ENCODE measurements around the gene PRF1.

Gene PRF1

GRCh38 chr10:70596110-70596798 is 6.3 kb downstream of the PRF1 start:
- TF ChIP-seq, protein P1, sequence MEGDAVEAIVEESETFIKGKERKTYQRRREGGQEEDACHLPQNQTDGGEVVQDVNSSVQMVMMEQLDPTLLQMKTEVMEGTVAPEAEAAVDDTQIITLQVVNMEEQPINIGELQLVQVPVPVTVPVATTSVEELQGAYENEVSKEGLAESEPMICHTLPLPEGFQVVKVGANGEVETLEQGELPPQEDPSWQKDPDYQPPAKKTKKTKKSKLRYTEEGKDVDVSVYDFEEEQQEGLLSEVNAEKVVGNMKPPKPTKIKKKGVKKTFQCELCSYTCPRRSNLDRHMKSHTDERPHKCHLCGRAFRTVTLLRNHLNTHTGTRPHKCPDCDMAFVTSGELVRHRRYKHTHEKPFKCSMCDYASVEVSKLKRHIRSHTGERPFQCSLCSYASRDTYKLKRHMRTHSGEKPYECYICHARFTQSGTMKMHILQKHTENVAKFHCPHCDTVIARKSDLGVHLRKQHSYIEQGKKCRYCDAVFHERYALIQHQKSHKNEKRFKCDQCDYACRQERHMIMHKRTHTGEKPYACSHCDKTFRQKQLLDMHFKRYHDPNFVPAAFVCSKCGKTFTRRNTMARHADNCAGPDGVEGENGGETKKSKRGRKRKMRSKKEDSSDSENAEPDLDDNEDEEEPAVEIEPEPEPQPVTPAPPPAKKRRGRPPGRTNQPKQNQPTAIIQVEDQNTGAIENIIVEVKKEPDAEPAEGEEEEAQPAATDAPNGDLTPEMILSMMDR (IDR thresholded peaks at IDR 0.05; ENCODE audit: insufficient read depth, low read depth, low read length, missing control alignments) = no peak
- no peak for DNase-seq (ENCODE audit: low read depth)
- H3K4me3 ChIP-seq (ENCODE audit: low read length) = no peak overlapping the region

- no peak for DNase-seq (ENCODE audit: low read depth)
- TF ChIP-seq, protein P1 (IDR thresholded peaks at IDR 0.05; ENCODE audit: insufficient read depth, low read depth, low read length, missing control alignments) = no peak
- H3K4me3 ChIP-seq (ENCODE audit: low read length) = no peak overlapping the region
Measured at GRCh38 chr10:70595566-70596016, 7.0 kb downstream of the PRF1 start.

- no peak overlapping the region for H3K4me3 ChIP-seq (ENCODE audit: low read length)
- TF ChIP-seq, protein P1 (IDR thresholded peaks at IDR 0.05; ENCODE audit: insufficient read depth, low read depth, low read length, missing control alignments) = no peak
- no peak for DNase-seq (ENCODE audit: low read depth)
Measured at GRCh38 chr10:70594161-70594560, 8.4 kb downstream of the PRF1 start.

DNA sequence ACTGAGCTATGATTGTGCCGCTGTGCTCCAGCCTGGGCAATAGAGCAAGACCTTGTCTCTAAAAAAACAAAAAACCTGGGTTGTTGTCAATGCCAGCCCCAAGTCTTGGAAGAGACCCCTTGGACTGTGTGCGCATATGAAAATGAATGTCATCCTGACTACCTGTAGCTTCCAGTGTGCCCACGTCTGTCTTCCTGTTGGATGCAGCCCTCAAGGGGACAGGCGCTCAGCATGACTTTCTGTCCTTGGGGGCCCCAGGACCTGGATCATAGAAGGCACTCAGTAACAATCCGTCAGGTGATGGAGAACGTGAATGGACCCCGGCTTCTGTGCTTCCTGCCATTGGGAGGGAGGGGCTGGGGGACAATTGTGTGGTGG is 9.0 kb downstream of the PRF1 start:
- TF ChIP-seq, protein P1 (IDR thresholded peaks at IDR 0.05; ENCODE audit: insufficient read depth, low read depth, low read length, missing control alignments) = no peak
- no peak for DNase-seq (ENCODE audit: low read depth)

GRCh38 chr10:70592746-70593512 is 9.6 kb downstream of the PRF1 start:
- H3K4me3 ChIP-seq (ENCODE audit: low read length) = no peak overlapping the region
- DNase-seq (ENCODE audit: low read depth) = no peak
- TF ChIP-seq, protein P1 (IDR thresholded peaks at IDR 0.05; ENCODE audit: insufficient read depth, low read depth, low read length, missing control alignments) = no peak

More for the DNA sequence above, 9.0 kb downstream of the PRF1 start:
- H3K4me3 ChIP-seq (ENCODE audit: low read length) = no peak overlapping the region

DNA sequence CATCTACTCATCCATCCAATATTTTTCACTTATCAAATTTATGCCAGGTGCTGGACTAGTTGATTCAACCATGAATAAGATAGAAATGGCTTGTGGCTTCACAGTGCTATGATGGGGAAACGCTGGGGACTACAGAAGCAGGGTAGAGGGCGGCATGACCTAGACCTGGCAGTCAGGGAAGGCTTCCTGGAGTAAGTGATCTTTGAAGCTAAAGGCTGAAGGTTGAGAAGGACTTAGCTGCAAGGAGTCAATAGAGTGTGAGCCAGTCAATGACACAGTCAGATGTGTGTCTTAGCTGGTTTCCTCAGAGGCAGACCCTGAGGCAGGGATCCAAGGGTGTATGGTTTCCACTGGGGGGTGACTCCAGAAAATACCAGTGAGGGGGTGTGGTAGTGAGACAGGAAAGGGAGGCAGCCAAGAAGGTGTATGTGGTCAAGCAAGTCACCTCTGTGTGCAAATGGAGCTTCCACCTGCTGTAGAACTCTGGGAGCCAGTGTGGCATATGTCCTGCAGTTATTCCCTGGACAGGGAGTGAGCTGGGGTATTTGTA is 10.3 kb downstream of the PRF1 start:
- H3K4me3 ChIP-seq (ENCODE audit: low read length) = no peak overlapping the region
- DNase-seq (ENCODE audit: low read depth) = no peak
- TF ChIP-seq, protein P1 (IDR thresholded peaks at IDR 0.05; ENCODE audit: insufficient read depth, low read depth, low read length, missing control alignments) = no peak
